Endometrium (tissue), 2 donors: ENCODE data around the gene PCDH7.

ENCODE experiments used
- FAIRE-seq: peaks from 2 replicates; lab custom pipeline; 2012; peaks lifted over from hg19 to GRCh38; lab: Jason Lieb, UNC
- donor health status: control.
- donor health status: control.

Gene PCDH7

GRCh38 chr4:30720021-30720660 is at the start of gene PCDH7:
TSS of gene PCDH7 (plus strand) at chr4:30720369. CDS start at chr4:30721423, 1,054 bp downstream.
- no peak for FAIRE-seq

DNA sequence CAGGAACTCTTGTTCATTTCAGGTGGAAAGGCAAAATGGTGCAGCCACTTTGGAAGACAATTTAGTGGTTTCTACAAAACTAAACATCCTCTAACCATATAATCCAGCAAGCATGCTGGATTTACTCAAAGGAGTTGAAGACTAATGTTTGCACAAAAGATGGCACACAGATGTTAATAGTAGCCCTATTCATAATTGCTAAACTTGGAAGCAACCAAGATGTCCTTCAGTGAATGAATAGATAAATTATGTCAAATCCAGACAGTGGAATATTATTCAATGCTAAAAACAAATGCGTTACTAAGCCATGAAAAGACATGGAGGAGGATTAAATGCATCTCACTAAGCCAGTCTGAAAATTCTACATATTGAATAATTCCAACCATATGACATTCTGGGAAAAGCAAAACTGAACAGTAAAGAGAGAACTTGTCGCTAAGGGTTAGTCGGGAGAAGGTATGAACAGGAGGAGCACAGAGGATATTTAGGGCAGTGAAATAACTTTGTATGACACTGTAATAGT is 48.2 kb upstream of the PCDH7 start:
- FAIRE-seq: no peak

DNA sequence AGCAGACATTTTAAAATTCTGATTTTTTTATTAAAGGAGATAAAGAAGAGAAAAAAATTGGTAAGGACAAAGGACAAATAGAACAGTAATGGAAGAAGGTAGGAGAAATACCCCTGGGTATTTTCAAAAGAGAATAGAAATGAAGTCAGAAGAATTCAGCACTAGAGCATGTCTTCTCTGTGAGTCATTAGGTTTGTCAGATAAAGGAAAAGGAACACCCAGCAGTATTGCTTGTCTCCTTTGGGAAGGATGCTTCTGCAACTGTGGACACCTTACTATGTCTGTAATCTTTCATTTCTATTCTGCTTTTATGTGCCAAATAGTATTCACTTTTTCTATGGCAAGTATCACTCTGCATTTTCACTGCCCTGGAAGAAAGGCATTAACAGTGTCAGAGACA is 24.0 kb upstream of the PCDH7 start:
- FAIRE-seq: no peak

DNA sequence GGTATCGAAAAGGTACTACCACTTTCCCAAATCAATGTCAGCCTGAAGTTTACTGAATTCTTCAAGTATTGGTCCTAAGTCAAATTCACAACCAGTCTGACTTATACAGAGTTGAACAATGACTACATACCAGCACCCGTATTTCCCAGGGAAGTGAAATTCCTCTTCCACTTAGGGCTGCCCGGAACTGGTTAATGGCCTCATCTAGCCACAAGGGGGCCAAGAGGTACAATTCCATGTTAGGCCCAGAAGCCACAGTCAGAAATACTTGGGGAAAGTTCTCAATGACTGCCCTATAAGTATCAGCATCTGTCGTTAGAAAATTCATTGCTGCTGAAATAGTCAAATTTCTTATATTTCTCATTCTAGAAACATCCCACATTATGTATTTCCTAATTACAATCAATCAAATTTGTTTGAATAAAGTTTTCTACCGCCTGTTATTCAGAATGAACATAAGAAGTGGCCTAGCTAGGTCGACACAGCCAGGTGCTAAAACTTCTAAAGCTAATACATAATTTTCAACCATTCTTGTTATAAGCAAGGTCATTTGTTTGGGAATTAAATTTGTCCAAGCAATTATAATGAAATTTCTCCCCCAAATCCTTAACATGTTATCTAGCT is 5.6 kb upstream of the PCDH7 start:
- no peak for FAIRE-seq

DNA sequence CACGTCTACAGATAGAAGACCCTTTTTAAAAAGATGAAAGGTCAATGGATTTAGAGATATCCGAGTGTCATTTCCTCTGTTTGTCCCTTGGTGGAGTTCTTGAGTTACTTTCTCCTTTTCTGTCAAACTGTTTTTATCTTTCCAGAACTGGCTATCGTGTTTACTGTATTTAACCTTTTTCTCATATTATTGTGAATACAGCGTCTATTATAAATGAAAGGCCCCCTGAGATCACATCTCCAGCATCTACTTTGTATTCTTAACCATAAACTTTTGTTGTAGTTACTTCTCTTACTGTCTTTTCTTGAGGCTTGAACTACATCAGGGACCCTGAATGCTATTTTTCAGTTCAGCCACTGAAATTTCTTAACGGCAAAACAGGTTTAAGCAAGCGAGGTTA is 4.0 kb upstream of the PCDH7 start:
- peak; percentile 96 for FAIRE-seq

- no peak for FAIRE-seq
These were observed 3.4 kb upstream of the PCDH7 start for GRCh38 chr4:30716681-30717207.

DNA sequence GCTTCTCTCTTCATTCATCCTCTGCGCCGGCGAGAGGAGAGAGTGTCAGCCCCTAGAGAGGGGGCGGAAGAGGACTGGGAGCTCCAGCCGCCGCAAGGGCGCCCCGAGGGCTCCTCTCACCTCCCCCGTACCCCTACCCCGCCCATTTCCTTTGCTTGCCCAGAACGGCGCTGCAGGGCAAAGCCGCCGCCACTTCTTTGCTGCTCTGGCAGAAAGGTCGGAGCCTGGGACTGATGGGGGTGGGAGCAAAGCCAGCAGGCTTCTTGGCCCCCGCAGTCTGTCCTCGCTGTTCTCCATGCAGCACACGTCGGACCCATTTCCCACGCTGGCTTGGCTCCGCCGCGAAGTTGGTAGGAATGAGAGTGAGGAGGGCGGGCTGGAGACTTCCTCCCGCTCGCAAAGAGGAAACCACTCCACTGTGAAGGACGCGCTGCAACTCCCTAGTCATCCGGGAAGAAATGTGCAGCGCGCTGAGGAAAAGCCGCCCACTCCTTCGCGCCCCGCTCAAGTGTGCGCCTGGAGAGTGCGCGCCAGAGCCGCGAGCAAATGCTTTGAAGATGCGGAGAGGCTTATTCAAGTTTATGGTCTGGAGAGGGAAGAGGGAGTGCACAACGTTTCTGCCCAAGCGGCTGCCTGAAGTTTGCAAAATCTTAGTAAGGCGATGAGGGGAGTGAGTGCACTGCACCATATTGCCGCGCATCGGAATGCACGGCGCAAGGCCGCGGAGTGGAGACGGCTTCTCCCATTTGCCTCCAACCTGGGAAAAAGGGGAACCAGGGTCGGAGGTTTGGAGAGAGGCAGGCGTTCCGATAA is 2.8 kb upstream of the PCDH7 start:
- FAIRE-seq: no peak

- no peak for FAIRE-seq
These were observed 2.1 kb upstream of the PCDH7 start for GRCh38 chr4:30718021-30718542.

- FAIRE-seq: no peak
These were observed 1.3 kb upstream of the PCDH7 start for GRCh38 chr4:30718641-30719453.

GRCh38 chr4:30719454-30720020 is 632 bp upstream of the PCDH7 start:
- no peak for FAIRE-seq

GRCh38 chr4:30720661-30721184 is 554 bp downstream of the PCDH7 start:
- no peak for FAIRE-seq

GRCh38 chr4:30721185-30722091 is 1.3 kb downstream of the PCDH7 start:
- no peak for FAIRE-seq

GRCh38 chr4:30722092-30722358 is 1.9 kb downstream of the PCDH7 start:
- FAIRE-seq: no peak

DNA sequence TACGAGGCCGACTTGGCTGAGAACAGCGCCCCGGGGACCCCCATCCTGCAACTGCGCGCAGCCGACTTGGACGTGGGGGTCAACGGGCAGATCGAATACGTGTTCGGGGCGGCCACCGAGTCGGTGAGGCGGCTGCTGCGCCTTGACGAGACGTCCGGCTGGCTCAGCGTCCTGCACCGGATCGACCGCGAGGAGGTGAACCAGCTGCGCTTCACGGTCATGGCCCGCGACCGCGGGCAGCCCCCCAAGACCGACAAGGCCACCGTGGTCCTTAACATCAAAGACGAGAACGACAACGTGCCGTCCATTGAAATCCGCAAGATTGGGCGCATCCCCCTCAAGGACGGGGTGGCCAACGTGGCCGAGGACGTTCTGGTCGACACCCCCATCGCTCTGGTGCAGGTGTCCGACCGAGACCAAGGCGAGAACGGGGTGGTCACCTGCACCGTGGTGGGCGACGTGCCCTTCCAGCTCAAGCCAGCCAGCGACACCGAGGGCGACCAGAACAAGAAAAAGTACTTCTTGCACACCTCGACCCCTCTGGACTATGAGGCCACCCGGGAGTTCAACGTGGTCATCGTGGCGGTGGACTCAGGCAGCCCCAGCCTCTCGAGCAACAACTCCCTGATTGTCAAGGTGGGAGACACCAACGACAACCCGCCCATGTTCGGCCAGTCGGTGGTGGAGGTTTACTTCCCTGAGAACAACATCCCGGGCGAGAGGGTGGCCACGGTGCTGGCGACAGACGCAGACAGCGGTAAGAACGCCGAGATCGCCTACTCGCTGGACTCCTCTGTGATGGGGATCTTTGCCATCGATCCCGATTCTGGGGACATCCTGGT is 2.4 kb downstream of the PCDH7 start:
- FAIRE-seq: no peak

DNA sequence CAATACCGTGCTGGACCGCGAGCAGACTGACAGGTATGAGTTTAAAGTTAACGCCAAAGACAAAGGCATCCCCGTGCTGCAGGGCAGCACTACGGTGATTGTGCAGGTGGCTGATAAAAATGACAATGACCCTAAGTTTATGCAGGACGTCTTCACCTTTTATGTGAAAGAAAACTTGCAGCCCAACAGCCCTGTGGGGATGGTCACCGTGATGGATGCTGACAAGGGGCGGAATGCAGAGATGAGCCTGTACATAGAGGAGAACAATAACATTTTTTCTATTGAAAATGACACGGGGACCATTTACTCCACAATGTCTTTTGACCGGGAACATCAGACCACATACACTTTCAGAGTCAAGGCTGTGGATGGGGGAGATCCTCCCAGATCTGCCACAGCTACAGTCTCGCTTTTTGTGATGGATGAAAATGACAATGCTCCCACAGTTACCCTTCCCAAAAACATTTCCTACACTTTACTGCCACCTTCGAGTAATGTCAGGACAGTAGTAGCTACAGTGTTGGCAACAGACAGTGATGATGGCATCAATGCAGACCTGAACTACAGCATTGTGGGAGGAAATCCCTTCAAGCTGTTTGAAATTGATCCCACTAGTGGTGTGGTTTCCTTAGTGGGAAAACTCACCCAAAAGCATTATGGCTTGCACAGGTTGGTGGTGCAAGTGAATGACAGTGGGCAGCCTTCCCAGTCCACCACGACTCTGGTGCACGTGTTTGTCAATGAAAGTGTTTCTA is 3.2 kb downstream of the PCDH7 start:
- FAIRE-seq: no peak

DNA sequence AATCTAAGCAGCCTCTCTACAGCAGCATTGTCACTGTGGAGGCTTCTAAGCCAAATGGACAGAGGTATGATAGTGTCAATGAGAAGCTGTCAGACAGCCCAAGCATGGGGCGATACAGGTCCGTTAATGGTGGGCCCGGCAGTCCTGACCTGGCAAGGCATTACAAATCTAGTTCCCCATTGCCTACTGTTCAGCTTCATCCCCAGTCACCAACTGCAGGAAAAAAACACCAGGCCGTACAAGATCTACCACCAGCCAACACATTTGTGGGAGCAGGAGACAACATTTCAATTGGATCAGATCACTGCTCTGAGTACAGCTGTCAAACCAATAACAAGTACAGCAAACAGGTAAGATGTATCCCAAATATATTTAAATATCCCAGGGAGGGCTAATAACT is 4.1 kb downstream of the PCDH7 start:
- no peak for FAIRE-seq

DNA sequence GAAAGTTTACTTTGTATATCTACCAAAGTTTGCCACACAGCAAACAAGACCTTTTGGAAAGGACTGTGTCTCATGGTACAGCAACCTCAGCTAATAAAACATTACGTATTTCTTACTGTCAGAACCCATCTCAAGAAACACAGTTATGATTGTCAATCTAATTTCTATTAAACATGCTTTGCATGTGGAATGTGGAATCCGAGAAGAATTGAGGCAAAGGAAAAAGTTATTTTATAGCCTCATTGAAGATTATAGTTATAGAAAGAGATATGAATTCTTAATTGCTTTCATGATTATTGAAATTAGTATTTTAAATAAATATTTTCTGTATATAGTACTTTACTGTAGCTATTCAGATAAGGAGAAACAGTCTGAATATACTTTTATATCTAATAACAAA is 5.4 kb downstream of the PCDH7 start:
- FAIRE-seq: no peak

DNA sequence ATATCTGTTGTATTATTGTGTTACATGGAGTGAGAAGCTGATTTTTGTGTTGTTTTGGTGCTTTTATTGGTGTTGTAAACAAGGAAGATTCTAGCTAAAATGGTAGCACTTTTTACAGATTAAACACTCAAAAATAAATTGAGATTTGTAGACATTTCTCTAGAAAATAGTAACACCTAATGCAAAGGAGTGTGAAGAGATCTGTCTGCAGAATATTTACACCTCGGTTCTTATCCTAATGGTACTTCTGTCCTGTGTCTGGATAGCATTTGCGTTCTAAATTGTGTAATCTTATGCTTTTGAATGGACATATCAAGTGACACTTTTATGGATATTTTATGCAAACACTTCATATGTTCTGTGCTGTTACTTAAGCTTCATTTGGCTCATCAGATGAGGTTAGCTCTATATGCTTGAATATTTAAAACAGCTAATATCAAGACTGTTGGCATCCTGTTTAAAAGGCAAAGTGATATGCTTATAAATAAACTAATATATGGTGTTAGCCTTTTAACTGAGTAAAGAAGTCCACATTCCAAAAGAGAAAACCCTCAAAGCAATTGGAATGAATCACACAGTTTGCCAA is 6.0 kb downstream of the PCDH7 start:
- no peak for FAIRE-seq
